G401.6 (cell line): ENCODE data around the gene NBPF1.
A peak's percentile ranks its signal among the peaks of the same experiment; 100 is the strongest.
"Not testable (repeated sequence)": the region's sequence is repeated elsewhere in the genome, so short reads cannot be mapped to it uniquely, and the experiment has no call there.

ENCODE experiments used
- FAIRE-seq: peaks from 2 replicates; lab custom pipeline; 2012; peaks lifted over from hg19 to GRCh38; lab: Jason Lieb, UNC

NBPF1 gene

DNA sequence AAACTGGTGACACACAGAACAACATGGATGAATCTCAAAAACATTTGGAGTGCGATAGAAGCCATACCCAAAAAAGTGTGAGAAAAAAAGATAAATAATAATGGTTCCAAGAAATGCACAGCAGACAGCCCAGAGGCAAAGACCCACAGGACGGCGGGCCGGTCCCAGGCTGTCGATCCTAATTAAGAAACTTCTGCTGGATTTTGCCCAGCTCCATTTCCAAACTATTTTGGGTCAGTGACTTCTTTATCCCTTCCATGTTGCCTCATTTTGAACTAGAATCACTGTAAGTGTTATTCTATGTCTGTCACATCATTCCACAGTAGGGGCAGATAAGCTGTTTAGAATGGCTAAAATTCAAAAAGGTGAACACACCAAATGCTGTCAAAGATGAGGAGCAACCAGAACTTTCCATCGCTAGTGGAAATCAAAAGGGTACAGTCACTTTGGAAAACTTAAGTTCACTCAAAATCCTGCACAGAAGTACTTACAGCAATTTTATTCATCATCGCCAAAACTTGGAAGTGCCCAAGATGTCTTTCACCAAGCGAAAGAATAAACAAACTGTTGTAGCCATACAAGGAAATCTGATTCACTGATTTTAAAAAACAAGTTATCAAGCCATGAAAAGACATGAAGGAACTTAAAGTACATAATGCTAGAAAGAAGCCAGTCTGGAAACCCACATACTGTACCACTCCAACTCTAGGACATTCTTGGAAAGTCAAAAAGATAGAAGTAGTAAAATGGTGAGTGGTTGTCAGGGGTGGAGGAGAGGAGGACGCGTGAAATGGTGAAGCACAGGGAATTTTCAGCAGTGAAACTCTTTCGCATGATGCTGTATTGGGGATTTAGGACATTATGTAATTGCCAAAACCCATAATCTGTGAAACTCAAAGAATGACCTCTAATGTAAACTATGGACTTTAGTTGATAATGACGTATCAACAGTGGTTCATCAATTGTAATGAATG, 7.5 kb downstream of the NBPF1 start:
- FAIRE-seq, result no peak

DNA sequence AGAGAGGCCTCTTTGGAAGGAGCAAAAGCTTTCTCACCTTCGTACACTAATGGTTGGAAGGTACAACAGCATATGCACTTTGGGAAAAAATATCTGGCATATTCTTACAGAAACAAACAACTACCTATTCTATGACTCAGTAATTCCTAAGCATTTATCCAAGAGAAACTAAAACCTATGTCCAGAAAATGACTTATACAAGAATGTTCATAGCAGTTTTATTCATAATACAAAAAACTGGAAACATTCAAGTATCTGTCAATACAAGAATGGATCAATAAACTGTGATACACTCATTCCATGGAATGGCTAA, 8.2 kb downstream of the NBPF1 start:
- no peak for FAIRE-seq

DNA sequence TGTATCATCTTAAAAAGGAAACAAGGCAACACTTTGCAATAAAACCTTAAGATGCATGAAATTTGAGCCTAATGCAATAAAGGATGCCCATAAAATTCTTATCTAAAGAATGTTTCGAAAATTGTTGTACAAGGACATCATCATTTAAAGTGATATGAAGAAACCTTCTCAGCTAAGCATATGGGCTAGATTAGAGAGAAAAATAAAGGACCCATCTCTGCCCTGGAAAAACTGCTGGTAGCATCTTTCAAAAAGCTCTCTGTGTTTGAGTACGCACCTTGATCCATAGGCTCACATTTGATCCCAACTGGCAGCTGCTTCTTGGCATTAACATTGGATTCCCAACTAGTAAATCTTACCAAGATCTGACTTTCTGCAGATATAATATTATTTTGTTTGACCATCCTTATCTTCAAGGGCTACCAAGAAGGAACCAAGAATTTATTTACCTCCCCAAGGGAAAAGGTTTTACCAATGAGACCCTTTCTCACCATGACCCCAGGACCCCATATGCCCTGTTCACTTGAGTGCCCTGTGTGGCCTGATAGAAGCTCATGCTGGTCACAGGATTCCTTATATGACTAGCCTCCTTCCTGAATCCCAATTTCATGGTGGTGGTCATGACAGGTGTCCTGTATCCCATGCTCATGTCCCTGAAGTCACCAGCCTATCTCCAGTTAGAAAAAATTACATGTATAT, 8.7 kb downstream of the NBPF1 start:
- FAIRE-seq, result not testable (repeated sequence)

DNA sequence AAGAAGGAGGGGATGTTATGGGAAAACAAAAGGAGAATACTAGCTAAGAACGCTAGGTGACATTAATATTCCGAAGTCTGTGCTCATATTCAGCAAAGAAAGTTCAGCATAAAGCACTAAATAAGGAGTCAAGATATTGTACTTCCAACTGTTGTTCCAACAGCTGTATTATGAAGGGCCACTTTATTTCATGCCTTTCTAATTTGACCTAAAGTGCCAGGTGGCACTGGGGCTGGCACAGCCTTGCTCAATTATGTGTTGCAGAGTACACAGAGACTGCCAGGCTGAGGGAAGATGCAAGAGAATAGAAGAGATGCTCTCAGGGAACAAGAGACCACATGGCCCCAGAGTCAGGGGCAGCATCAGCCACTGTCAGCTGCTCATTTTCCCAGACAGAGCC, 9.7 kb downstream of the NBPF1 start:
- not testable (repeated sequence) for FAIRE-seq

DNA sequence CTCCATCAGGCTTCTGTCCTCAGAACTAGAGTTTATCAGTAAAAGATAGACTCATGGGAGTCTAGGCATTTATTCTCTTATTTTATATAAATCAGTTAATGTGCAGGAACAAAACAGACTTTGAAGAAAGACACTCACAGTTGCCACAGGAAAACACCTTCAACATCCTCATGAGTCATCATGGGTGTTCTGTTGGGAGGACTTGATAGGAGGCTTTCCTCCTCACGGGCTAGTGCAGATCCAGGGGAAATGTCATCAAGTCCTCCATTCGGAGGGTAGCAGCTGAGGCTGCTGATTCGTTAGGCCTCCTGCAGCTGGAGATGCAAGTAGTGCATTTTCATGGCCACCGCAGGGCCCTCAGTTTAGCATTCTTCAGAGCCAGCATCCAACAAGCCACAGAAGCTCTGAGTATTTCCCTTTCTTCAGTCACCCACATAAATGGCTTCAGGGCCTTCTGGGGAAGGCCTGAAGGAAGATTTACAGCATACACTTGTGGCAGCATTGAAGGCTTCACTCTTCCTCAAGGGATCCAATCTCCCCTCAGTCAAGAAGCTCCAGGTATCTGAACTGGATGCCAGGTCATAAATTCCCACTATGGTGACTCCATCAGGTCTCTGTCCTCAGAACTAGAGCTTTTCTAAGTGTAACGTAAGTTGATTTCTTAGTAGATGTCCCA, 10.9 kb downstream of the NBPF1 start:
- not testable (repeated sequence) for FAIRE-seq

DNA sequence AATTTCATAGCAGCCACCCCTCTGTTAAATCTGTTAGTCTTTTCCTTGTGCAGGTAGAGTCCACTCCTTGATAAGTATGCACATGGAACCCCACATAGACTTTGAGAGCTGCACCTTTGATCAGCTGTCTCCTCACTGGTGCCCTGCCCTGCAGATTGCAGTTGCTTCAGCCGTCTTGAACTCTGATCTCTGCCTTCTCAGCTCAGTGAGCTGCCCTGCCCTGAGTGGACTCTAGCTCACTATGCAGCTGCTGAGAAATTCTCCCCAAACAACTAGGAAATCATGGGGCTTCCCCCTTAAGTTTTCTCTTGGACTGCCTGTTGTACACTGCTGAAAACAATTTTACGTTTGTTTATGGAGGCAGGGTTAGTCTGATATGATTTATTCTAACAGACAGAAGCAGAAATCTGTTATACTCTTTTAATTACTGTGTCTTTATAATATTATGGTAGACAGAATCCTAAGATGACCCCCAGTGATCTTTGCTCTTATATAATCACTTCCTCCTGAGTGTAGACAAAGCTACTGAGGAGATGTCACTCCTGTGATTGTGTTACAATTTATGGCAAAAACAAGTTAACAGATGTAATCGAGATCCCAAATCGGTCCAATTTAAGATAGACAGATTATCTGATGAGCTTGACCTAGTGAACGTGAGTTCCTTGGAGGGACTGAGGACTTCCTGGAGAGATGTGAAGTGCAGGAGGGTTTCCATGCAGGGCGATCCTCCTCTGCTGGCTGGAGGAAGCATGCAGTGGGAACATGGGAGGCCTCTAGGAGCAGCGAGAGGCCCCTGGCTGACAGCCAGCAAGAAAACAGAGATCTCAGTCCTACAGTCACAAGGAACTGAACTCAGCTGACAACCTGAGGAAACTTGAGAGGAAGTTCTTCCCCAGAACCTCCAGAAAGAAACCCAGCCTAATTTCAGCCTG, 12.2 kb downstream of the NBPF1 start:
- not testable (repeated sequence) for FAIRE-seq

DNA sequence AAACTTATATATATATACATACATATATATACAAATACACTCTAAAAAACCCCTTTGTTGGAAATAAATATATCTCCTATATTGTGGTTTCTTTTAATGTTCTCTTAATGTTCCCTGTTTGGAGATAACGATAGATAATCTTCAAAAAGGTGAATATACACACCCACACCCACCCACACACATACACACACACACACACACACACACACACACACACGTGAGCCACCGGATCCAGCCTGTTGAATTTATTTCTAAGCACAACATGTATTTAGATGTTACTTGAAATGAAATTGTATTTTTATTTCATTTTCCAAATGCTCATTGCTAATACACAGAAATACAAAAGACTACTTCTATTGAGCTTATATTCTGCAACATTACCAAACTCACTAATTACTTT, 14.0 kb downstream of the NBPF1 start:
- FAIRE-seq, result not testable (repeated sequence)

DNA sequence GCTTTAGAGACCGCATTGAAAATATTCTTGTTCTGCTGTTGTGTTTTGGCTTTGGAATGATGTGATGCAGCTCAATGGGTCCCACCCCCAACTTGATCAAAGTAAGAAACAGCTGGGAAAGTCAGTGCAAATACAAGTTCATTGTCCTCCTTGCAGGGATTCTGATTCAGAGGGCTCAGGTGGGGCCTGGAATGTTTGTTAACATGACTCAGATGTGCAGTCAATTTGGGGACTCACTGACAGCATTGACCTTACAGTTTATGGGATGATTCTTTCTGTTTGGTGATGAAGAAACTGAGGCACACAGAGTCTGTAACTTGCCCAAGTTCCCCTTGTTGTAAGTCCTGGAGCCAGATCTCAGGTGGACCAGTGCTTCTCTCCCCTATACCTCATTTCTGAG, 18.1 kb downstream of the NBPF1 start:
- FAIRE-seq, result not testable (repeated sequence)

DNA sequence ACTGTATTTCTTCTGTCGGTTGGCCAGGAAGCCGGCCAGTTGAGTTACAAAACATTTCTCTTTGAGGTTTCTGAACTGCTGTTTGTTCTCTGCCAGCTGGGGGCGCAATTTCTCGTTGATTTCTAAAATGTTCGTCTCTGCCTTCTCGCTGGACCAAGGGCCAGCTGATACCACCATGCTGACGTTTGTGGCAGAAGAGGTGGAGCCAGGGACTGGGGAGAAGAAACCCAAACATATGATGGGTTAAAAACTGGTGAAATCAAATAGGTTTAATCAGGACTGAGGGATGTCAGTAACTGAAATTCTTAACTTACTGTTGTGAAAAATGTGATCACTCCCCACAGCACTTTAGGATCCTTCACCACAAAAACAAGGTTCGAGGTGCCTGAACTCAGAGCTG, 21.5 kb downstream of the NBPF1 start:
- FAIRE-seq, result peak; percentile 82

DNA sequence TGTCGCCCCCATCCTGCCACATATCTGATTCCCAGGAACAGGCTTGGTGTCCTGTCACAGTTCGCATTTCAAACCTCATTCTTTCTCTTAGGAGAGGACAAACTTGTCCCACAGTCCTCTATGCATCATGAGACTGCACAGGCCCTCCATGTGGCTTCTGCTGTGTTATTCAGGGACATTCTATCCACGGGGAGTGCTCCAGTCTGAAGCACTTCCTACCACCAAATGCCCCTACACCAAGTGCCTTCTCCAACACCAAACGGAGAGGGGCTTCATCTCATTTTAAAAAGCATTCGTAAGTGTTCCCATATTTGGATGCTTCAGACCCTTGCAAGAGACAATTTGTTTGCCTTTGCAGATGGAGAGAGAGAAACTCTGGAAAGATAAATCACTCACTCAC, 25.3 kb downstream of the NBPF1 start:
- FAIRE-seq, result not testable (repeated sequence)

DNA sequence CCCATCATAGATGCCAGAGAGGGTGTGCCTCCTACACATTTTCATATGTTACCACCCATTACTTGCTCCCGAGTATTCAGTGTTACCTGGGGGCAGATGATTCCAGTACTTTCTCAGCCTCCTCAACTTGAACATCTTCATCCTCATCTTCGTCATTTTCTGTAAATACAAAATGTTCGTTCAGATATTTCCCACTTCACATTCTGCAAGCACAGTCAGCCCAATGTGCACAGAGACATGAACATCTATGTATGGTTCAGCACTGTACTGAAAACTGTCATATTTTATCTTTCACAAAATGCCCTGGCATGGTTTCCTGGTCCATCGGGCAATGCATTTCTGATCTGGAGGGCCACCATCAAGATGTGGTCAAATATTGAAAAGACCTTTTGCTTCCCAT, 25.7 kb downstream of the NBPF1 start:
- not testable (repeated sequence) for FAIRE-seq

DNA sequence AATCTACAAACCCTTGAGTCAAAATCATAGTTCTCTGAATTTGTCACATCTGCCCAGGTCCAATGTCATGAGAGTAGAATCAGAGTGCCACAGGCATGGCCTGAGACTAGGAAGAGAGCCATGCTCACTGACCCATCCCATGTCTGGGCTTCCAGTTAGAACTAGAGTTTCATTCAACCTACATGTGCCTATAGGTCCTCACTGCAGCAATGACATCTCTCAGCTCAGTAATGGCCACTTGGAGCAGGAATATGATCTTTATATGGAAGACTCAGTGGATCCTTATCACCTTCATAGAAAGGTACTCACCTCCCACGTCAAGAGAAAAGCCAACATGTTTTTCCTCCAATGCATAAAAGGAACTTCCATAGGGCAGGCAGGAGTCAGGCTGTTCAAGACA, 48.0 kb downstream of the NBPF1 start:
- not testable (repeated sequence) for FAIRE-seq

DNA sequence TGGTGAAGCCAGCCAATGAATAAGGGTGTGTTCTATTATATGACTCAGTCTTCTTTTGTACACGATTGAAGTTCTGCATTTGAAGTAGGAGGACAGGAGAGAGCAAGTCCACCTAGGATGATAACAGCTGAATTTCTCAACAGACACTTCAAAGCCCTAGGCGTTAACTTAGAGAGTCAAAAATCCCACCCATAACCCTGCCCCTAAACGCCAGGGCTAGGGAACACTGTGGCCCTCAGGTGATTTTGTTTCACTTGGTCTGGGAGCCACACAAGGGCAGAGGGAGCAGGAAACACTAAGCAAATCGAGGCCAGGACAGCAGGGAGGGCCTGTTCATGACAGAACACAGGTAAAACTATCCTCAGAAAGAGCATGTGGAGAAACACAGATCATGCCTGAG, 52.3 kb downstream of the NBPF1 start:
- not testable (repeated sequence) for FAIRE-seq

DNA sequence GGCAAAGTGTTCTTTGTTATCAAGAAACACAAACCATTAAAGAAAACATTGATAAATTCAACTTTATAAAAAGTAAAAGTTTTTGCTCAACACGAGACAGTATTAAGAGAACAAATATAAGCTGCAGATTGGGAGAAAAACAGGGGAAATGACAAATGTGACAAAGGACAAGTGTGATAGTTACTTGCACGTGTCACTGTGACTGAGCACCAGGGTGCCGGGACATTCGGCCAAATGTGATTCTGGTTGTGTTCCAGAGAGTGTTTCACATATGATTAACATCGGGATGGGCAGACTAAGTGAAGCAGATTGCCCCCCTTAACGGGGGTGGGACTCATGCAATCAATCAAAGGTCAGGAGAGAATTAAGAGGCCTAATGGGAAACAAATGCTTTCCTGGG, 52.9 kb downstream of the NBPF1 start:
- FAIRE-seq, result not testable (repeated sequence)

DNA sequence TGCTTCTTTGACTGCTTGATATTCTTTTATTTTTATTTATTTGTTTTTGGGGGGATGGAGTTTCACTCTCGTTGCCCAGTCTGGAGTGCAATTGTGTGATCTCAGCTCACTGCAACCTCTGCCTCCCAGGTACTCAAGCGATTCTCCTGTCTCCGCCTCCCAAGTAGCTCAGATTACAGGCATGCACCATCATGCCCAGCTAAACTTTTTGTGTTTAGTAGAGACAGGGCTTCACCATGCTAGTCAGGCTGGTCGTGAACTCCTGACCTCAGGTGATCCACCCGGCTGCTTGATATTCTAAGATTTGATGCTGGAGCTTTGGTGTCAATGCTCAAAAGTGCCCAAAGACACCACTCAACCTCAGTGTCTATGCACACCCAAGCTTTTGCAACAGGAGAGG, 53.7 kb downstream of the NBPF1 start:
- not testable (repeated sequence) for FAIRE-seq

DNA sequence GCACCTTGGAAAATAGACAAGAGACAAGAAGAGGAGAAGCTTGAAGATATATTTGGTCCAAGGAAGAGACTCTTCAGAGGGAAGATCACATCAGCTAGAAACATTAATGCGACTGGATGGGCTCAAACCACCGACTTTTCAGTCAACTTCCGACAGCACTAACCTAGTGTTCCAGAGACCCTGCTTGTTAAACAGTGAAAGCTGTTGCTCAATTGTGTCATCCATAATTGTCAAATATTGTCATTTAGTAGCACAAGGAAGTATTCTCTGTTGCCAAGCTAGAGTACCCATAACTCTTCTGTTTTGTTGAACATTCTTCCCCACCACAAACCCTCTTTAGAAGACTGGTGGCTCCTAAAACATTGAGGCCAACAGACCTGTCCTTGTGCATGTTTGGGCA, 56.3 kb downstream of the NBPF1 start:
- not testable (repeated sequence) for FAIRE-seq

DNA sequence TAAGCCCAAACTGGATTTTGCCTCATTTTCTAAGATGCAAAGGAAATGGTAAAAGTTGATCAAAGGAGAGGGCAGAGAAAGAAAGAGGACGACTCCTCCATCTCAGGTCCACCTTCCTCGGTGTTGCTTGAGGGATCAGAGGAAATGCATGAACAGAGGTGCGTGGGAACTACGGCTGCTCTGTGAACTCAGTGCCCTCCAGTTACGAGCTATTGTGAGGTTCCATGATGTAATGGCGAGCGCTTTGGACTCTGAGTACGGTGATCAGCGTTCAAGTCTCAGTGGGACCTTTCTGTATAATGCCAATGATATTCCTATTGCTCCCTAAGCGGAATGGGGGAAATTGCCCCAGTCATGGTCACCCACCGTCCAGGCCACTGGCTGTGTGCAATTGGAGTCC, 60.1 kb downstream of the NBPF1 start:
- FAIRE-seq, result not testable (repeated sequence)

DNA sequence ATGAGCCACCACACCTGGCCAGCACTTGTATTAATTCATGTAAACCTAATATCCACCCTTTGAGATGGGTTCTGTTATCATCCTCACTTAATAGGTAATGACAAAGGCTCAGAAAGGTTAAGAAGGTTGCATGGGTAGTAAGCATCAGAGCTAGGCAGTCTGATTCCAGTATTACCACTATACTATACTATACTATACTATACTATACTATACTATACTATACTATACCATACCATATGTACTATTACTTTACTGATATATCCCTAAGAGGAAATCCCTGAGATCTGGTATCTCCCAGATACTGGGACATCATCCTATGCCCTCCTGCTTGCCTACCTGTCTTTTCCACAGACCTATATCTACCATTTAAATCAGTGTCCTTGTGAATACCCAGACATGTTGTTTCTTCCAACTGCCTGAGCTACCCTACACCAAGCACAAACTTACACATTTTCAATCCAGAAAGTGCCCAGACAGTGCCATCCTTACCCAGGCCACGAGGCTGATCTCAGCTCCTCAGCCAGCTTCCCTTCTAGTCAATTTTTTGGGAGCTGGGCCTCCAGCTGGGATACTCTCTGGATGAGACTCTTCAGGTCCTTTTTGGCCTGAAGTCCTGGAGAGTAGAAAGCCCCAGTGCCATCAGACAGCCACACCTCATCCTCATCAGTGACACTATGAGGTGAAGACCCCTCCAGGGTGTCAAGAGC, 63.0 kb downstream of the NBPF1 start:
- not testable (repeated sequence) for FAIRE-seq

DNA sequence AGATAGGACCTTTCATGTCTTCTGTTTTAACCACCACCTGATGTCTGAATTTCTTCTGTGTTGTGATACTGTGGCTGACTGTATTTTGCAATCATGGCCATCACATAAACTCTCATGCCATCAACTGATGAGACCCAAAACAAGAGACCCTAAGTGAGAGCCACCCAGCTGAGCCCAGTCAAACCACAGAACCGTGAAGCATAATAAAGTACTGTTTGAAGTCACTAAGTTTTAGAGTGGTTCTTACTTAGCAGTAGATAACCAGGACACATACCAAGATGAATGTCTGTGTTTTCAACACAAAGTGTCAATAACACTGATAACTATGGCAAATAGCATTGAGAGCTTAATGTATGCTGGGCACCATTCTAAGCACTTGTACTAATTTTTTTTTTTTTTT, 63.8 kb downstream of the NBPF1 start:
- not testable (repeated sequence) for FAIRE-seq

DNA sequence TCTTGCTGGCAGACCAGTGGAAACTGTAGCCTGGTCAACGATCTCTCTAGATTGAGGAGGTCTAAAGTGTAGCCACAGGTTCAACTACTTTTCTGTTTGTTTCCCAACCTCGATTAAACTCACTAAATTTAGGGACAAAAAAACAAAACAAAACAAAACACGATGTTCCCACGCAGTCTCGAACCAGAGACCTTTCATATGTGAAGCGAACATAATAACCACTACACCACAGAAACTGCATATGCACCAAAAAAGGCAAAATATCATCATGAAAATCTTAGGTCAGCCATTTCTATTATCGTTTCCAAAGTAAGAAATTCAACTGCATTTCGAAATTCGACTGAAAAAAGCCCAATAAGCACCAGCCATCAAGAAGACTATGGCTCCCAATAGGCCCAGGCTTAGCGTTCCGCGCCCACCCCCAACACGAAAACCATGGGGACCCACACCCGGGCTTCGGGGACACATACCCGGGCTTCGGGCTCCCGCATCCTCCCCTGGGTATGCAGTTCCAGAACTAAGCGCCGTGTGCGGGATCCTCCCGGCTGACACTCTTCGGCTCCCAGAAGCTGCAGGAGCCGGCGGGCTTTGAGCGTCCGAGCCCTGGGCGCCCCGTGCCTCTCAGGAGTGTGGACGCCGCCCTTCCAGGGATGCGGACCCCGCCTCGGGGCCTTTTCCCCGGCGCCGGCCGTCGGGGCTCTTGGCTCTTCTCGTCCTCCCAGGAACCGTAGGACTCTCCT, 65.7 kb downstream of the NBPF1 start:
- not testable (repeated sequence) for FAIRE-seq
